B cell (primary cell): ENCODE measurements around the gene JMJD1C.

ENCODE experiments used
- EZH2 ChIP-seq: IDR thresholded peaks from 2 replicates; pipeline ENCODE4 v1.6.1; 2012; ENCODE audit warnings: borderline replicate concordance, low read depth, mild to moderate bottlenecking, moderate library complexity, low read length; ENCODE audit not compliant: insufficient read depth, poor library complexity, severe bottlenecking
- TF ChIP-seq, protein P1 (sequence below): fragments of 200-600 bp; IDR thresholded peaks from one replicate; pipeline ENCODE4 v1.8.0; 2022; ENCODE audit warnings: antibody characterized with exemption, mild to moderate bottlenecking

DNA sequence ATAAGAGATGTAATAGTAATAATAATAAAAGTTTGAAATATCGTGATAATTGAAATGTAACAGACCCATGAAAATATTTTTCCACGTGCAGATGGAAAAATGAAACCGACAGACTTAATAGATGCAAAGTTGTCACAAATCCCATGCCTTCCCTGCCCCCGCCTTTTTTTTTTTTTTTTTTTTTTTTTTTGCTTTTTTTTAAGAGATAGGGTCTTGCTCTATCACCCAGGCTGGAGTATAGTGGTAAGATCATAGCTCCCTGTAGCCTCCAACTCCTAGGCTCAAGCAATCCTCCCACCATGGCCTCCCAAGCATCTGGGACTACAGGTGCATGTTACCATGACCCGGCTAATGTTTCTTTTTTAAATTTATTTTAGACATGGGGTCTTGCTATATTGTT lies 80.5 kb downstream of the JMJD1C start:
- TF ChIP-seq, protein P1, sequence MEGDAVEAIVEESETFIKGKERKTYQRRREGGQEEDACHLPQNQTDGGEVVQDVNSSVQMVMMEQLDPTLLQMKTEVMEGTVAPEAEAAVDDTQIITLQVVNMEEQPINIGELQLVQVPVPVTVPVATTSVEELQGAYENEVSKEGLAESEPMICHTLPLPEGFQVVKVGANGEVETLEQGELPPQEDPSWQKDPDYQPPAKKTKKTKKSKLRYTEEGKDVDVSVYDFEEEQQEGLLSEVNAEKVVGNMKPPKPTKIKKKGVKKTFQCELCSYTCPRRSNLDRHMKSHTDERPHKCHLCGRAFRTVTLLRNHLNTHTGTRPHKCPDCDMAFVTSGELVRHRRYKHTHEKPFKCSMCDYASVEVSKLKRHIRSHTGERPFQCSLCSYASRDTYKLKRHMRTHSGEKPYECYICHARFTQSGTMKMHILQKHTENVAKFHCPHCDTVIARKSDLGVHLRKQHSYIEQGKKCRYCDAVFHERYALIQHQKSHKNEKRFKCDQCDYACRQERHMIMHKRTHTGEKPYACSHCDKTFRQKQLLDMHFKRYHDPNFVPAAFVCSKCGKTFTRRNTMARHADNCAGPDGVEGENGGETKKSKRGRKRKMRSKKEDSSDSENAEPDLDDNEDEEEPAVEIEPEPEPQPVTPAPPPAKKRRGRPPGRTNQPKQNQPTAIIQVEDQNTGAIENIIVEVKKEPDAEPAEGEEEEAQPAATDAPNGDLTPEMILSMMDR = no peak
- TF ChIP-seq EZH2 = no peak
